ENCODE measurements around the gene SP100. TPM values are rescaled to one million over a fixed set of nuclear protein-coding genes. Genes with fewer than 3 reads are reported as not detected.
"Not testable (repeated sequence)": the region's sequence is repeated elsewhere in the genome, so short reads cannot be mapped to it uniquely, and the experiment has no call there.

Gene SP100
- total RNA-seq, 2 experiments from 2014 or later = 242 to 243 TPM

DNA sequence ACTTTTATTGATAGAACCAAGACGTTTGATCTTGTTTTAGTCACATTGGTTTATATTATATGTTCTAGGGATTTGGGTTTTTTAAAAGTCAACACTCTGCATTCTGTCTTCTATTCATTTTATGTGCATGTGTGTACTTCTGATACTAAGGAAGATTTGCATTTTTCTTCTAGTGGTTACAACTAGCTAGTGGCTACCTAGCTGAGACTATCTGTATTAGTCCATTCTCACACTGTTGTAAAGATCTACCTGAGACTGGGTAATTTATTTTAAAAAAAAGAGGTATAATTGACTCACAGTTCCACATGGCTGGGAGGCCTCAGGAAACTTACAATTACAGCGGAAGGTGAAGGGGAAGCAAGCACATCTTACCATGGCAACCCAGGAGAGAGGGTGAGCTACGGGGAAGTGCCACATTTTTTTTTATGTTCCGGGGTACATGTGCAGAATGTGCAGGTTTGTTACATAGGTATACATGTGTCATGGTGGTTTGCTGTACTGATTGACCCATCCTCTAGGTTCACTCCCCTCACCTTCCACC lies 69.9 kb downstream of the SP100 start:
- ATAC-seq (ENCODE audit: poor library complexity) = no peak
- H3K9me3 ChIP-seq (ENCODE audit: control insufficient read depth in 1 of 2, insufficient read depth in 1 of 2, low read length in 2 of 2) = peaks cover 0 to 4% of the 10 kb centered on the region in 2 experiments
- Mint-ChIP-seq H3K9me3 (peaks cover 3% of the 10 kb centered on the region), H3K27ac (no peak overlapping the region), H3K4me1 (ENCODE audit: low read depth) (peaks cover 13% of the 10 kb centered on the region), H3K27me3 (no peaks in the 10 kb centered on the region), H3K36me3 (ENCODE audit: low read depth) (peaks cover 97% of the 10 kb centered on the region), H3K4me3 (no peak overlapping the region)
- intact Hi-C loops (cut with DNase I, micrococcal nuclease) = no loop called here
- peaks cover 58% of the 10 kb centered on the region for H3K36me3 ChIP-seq (ENCODE audit: insufficient read depth, low read length)
- TF ChIP-seq CTCF (IDR thresholded peaks at IDR 0.05) = no peak
- ChIA-PET POLR2A (no interaction called here), CTCF (no interaction called here)
- H3K4me3 ChIP-seq (ENCODE audit: low read length) = no peak overlapping the region
- H3K27ac ChIP-seq (ENCODE audit: low read depth in 1 of 2, low read length in 2 of 2) = no peak overlapping the region
- H3K27me3 ChIP-seq (ENCODE audit: control insufficient read depth in 1 of 2, insufficient read depth in 2 of 2, low read length in 2 of 2) = no peaks in the 10 kb centered on the region
- DNase-seq = no peak
- H3K4me1 ChIP-seq (ENCODE audit: insufficient read depth, low read length) = no peaks in the 10 kb centered on the region

- peaks cover 60% of the 10 kb centered on the region for H3K36me3 ChIP-seq (ENCODE audit: insufficient read depth, low read length)
- intact Hi-C loops (cut with DNase I, micrococcal nuclease); H3K27me3 Mint-ChIP-seq; CTCF ChIA-PET; POLR2A ChIA-PET; H3K9me3 Mint-ChIP-seq; H3K4me1 ChIP-seq (ENCODE audit: insufficient read depth, low read length); DNase-seq; H3K27ac Mint-ChIP-seq; H3K9me3 ChIP-seq (ENCODE audit: control insufficient read depth in 1 of 2, insufficient read depth in 1 of 2, low read length in 2 of 2); H3K4me3 Mint-ChIP-seq; ATAC-seq (ENCODE audit: poor library complexity); H3K4me3 ChIP-seq (ENCODE audit: low read length); H3K27me3 ChIP-seq (ENCODE audit: control insufficient read depth in 1 of 2, insufficient read depth in 2 of 2, low read length in 2 of 2); H3K27ac ChIP-seq (ENCODE audit: low read depth in 1 of 2, low read length in 2 of 2): not testable (repeated sequence)
- peaks cover 98% of the 10 kb centered on the region for H3K36me3 Mint-ChIP-seq (ENCODE audit: low read depth)
- peaks cover 29% of the 10 kb centered on the region for H3K4me1 Mint-ChIP-seq (ENCODE audit: low read depth)
Measured at GRCh38 chr2:230491219-230491618, 75.2 kb downstream of the SP100 start.

DNA sequence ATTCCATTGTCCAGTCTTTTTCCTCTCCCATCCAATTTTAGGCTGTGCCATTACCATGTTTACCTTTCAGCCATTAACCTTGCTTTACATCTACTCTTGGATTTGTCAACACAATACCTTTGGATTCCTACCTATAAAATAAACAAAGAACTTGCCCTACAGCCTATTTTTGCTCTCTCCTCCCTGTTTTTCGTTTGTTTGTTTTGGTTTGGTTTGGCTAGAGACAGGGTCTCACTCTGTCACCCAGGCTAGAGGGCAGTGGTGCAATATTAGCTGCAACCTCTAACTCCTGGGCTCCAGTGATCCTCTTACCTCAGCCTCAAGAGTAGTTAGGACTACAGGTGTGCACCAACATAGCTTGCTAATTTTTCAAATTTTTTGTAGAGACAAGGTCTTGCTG lies 76.1 kb downstream of the SP100 start:
- peaks cover 96% of the 10 kb centered on the region for H3K36me3 Mint-ChIP-seq (ENCODE audit: low read depth)
- POLR2A ChIA-PET = no interaction called here
- H3K9me3 ChIP-seq (ENCODE audit: control insufficient read depth in 1 of 2, insufficient read depth in 1 of 2, low read length in 2 of 2) = peaks cover 0 to 4% of the 10 kb centered on the region in 2 experiments
- TF ChIP-seq CTCF (IDR thresholded peaks at IDR 0.05) = no peak
- H3K27ac Mint-ChIP-seq = no peak overlapping the region
- no peak overlapping the region for H3K4me3 ChIP-seq (ENCODE audit: low read length)
- intact Hi-C loops (cut with DNase I, micrococcal nuclease) = no loop called here
- CTCF ChIA-PET = no interaction called here
- H3K4me3 Mint-ChIP-seq = no peak overlapping the region
- peaks cover 3% of the 10 kb centered on the region for H3K9me3 Mint-ChIP-seq
- no peak for DNase-seq
- no peak overlapping the region for H3K27ac ChIP-seq (ENCODE audit: low read depth in 1 of 2, low read length in 2 of 2)
- H3K36me3 ChIP-seq (ENCODE audit: insufficient read depth, low read length) = peaks cover 60% of the 10 kb centered on the region
- no peak for ATAC-seq (ENCODE audit: poor library complexity)
- H3K4me1 Mint-ChIP-seq (ENCODE audit: low read depth) = peaks cover 36% of the 10 kb centered on the region
- no peaks in the 10 kb centered on the region for H3K27me3 Mint-ChIP-seq
- H3K4me1 ChIP-seq (ENCODE audit: insufficient read depth, low read length) = peaks cover 8% of the 10 kb centered on the region
- no peaks in the 10 kb centered on the region for H3K27me3 ChIP-seq (ENCODE audit: control insufficient read depth in 1 of 2, insufficient read depth in 2 of 2, low read length in 2 of 2)

DNA sequence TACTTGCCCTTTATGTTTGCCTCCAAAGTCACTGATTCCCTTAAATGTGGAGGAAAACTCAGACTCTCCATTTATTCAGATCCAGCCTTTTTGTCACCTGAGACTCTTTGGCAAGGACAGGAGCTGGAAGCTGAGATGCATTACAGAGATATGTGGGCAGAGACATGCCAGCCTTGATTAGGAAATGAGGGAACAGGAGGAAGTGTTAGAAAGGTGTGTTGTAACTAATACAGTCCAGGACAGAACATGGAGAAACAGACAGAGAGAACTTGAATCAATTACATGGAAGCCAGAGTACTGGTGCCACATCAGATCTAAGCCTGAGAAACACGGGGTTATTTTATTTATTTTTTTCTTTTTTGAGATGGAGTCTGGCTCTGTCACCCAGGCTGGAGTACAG lies 79.0 kb downstream of the SP100 start:
- Histone ChIP-seq H3K9me3 (ENCODE audit: control insufficient read depth in 1 of 2, insufficient read depth in 1 of 2, low read length in 2 of 2) (no peaks in the 10 kb centered on the region), H3K27me3 (ENCODE audit: control insufficient read depth in 1 of 2, insufficient read depth in 2 of 2, low read length in 2 of 2) (no peaks in the 10 kb centered on the region), H3K36me3 (ENCODE audit: insufficient read depth, low read length) (peaks cover 74% of the 10 kb centered on the region), H3K4me1 (ENCODE audit: insufficient read depth, low read length) (peaks cover 8% of the 10 kb centered on the region), H3K4me3 (ENCODE audit: low read length) (no peak overlapping the region), H3K27ac (ENCODE audit: low read depth in 1 of 2, low read length in 2 of 2) (no peak overlapping the region)
- peaks cover 96% of the 10 kb centered on the region for H3K36me3 Mint-ChIP-seq (ENCODE audit: low read depth)
- ChIA-PET CTCF (no interaction called here), POLR2A (interaction anchor here (0.6 kb wide), 1 partner anchor 108 kb away, joined by 4 read pairs; no protein-coding TSS in a partner anchor)
- ATAC-seq (ENCODE audit: poor library complexity) = no peak
- H3K27me3 Mint-ChIP-seq = no peaks in the 10 kb centered on the region
- no peak for DNase-seq
- no peak overlapping the region for H3K27ac Mint-ChIP-seq
- H3K4me3 Mint-ChIP-seq = no peak overlapping the region
- no peaks in the 10 kb centered on the region for H3K9me3 Mint-ChIP-seq
- TF ChIP-seq CTCF (IDR thresholded peaks at IDR 0.05) = no peak
- peaks cover 36% of the 10 kb centered on the region for H3K4me1 Mint-ChIP-seq (ENCODE audit: low read depth)
- intact Hi-C loops (cut with DNase I, micrococcal nuclease) = no loop called here
